Natural killer cell (primary cell): ENCODE data around the gene SMO. TPM values are rescaled to one million over a fixed set of nuclear protein-coding genes. Genes with fewer than 3 reads are reported as not detected.

Source experiments
- ATAC-seq, 3 donors: fragments of 150-1000 bp in 2 of 3; fragments of 200-7000 bp in 1 of 3; cut with Tn5 transposase; 1 replicate in 1 of 3; 2 replicates in 2 of 3; pipeline ENCODE4 v1.10.0; 2021; ENCODE audit warnings: mild to moderate bottlenecking in 2 of 3, moderate library complexity in 2 of 3
- DNase-seq, 2 donors: peaks; one replicate each; pipeline versions ENCODE4 v3.0.0 to v3.0.0-alpha.2; 2013 to 2021; ENCODE audit warnings: mixed read lengths in 1 of 2
- H3K27ac ChIP-seq: one replicate; pipeline ENCODE4 v1.5.1; 2013; ENCODE audit warnings: mild to moderate bottlenecking, low read length
- H3K27me3 ChIP-seq: one replicate; pipeline ENCODE4 v1.6.1; 2013; ENCODE audit warnings: low read length; ENCODE audit not compliant: control insufficient read depth, insufficient read depth
- H3K36me3 ChIP-seq: one replicate; pipeline ENCODE4 v1.6.1; 2013; ENCODE audit warnings: low read length; ENCODE audit not compliant: control insufficient read depth, insufficient read depth
- H3K4me1 ChIP-seq: one replicate; pipeline ENCODE4 v1.6.1; 2013; ENCODE audit warnings: low read length; ENCODE audit not compliant: control insufficient read depth, insufficient read depth
- H3K4me3 ChIP-seq: one replicate; pipeline ENCODE4 v1.5.1; 2013; ENCODE audit warnings: low read length
- H3K9me3 ChIP-seq: one replicate; pipeline ENCODE4 v1.6.1; 2013; ENCODE audit warnings: low read length; ENCODE audit not compliant: control insufficient read depth, insufficient read depth
- H3K27ac Mint-ChIP-seq, 2 donors: one replicate each; pipeline ENCODE4 v1.8.0; 2022; ENCODE audit warnings: mild to moderate bottlenecking in 2 of 2, mixed read lengths in 2 of 2, moderate library complexity in 1 of 2
- H3K27me3 Mint-ChIP-seq, 2 donors: one replicate each; pipeline ENCODE4 v1.8.0; 2022; ENCODE audit warnings: low read depth in 2 of 2, mixed read lengths in 2 of 2
- H3K36me3 Mint-ChIP-seq: one replicate; pipeline ENCODE4 v1.8.0; 2022; ENCODE audit warnings: mixed read lengths
- H3K4me1 Mint-ChIP-seq, 2 donors: one replicate each; pipeline ENCODE4 v1.8.0; 2022; ENCODE audit warnings: mixed read lengths in 2 of 2
- H3K4me3 Mint-ChIP-seq: one replicate; pipeline ENCODE4 v1.8.0; 2022; ENCODE audit warnings: mild to moderate bottlenecking, moderate library complexity, mixed read lengths
- H3K9me3 Mint-ChIP-seq, 2 donors: one replicate each; pipeline ENCODE4 v1.8.0; 2022; ENCODE audit warnings: mixed read lengths in 2 of 2
- WGBS: methylation state at CpG from one replicate; pipeline ENCODE4 v1.1.7; 2013; ENCODE audit warnings: missing lambda C conversion rate; ENCODE audit not compliant: insufficient coverage; 5-methylcytosine and 5-hydroxymethylcytosine counted together
- intact Hi-C: fragments of 100-400 bp; cut with micrococcal nuclease; formaldehyde crosslinking; loops from one replicate; pipeline ENCODE4 v1.14.2; 2022
- total RNA-seq, 4 donors: library from RNA; stranded (reverse); fragments of 120-200 nt in 1 of 4; gene quantifications; one replicate each; pipeline versions ENCODE4 v1.2.3 to v1.2.4, GENCODE V29; 2013 to 2022
- TF ChIP-seq, protein P1 (sequence below): fragments of 200-600 bp; IDR thresholded peaks from one replicate; pipeline ENCODE4 v1.8.0; 2022; ENCODE audit warnings: antibody characterized with exemption

SMO gene
- total RNA-seq, 3 donors from 2014 or later (not counting 1 experiment from before 2014, with no cell fraction given) = 0.09 to 0.50 (median 0.50) TPM

- no peak for DNase-seq
- H3K27ac ChIP-seq = no peak overlapping the region
- no peaks in the 10 kb centered on the region for H3K36me3 ChIP-seq
- H3K4me3 ChIP-seq = no peak overlapping the region
- ATAC-seq = no peak
- peaks cover 0 to 6% of the 10 kb centered on the region in 2 donors for H3K27me3 Mint-ChIP-seq
- no peaks in the 10 kb centered on the region for H3K9me3 ChIP-seq
- TF ChIP-seq, protein P1, sequence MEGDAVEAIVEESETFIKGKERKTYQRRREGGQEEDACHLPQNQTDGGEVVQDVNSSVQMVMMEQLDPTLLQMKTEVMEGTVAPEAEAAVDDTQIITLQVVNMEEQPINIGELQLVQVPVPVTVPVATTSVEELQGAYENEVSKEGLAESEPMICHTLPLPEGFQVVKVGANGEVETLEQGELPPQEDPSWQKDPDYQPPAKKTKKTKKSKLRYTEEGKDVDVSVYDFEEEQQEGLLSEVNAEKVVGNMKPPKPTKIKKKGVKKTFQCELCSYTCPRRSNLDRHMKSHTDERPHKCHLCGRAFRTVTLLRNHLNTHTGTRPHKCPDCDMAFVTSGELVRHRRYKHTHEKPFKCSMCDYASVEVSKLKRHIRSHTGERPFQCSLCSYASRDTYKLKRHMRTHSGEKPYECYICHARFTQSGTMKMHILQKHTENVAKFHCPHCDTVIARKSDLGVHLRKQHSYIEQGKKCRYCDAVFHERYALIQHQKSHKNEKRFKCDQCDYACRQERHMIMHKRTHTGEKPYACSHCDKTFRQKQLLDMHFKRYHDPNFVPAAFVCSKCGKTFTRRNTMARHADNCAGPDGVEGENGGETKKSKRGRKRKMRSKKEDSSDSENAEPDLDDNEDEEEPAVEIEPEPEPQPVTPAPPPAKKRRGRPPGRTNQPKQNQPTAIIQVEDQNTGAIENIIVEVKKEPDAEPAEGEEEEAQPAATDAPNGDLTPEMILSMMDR = no peak
- no peaks in the 10 kb centered on the region for H3K9me3 Mint-ChIP-seq
- H3K4me3 Mint-ChIP-seq = no peak overlapping the region
- H3K4me1 ChIP-seq = peaks cover 10% of the 10 kb centered on the region
- no peaks in the 10 kb centered on the region for H3K4me1 Mint-ChIP-seq
- no peaks in the 10 kb centered on the region for H3K27me3 ChIP-seq
- intact Hi-C loops = no loop called here
- H3K36me3 Mint-ChIP-seq = no peaks in the 10 kb centered on the region
- no peak overlapping the region for H3K27ac Mint-ChIP-seq
- WGBS = 89% methylated on average over 29 of the region's 29 CpGs
Measured at GRCh38 chr7:129205126-129205818, 16.8 kb downstream of the SMO start.

GRCh38 chr7:129205987-129206785, 17.8 kb downstream of the SMO start:
- intact Hi-C loops = no loop called here
- H3K4me1 Mint-ChIP-seq = no peaks in the 10 kb centered on the region
- TF ChIP-seq, protein P1 = no peak
- H3K36me3 ChIP-seq = no peaks in the 10 kb centered on the region
- no peak overlapping the region for H3K27ac ChIP-seq
- H3K9me3 ChIP-seq = no peaks in the 10 kb centered on the region
- H3K27me3 Mint-ChIP-seq = peaks cover 0 to 5% of the 10 kb centered on the region in 2 donors
- H3K9me3 Mint-ChIP-seq = no peaks in the 10 kb centered on the region
- no peaks in the 10 kb centered on the region for H3K36me3 Mint-ChIP-seq
- 86% methylated on average over 17 of the region's 18 CpGs for WGBS
- no peak overlapping the region for H3K27ac Mint-ChIP-seq
- no peaks in the 10 kb centered on the region for H3K27me3 ChIP-seq
- no peak overlapping the region for H3K4me3 ChIP-seq
- H3K4me3 Mint-ChIP-seq = no peak overlapping the region
- DNase-seq (peak in 1 of 2 donors; percentile 28), ATAC-seq (peak in 2 of 3 donors; percentile 50 to 67)
- H3K4me1 ChIP-seq = peaks cover 10% of the 10 kb centered on the region

GRCh38 chr7:129208667-129209066, 20.2 kb downstream of the SMO start:
- H3K9me3 Mint-ChIP-seq = no peaks in the 10 kb centered on the region
- H3K27ac Mint-ChIP-seq = no peak overlapping the region
- ATAC-seq = no peak
- WGBS = 89% methylated on average over 9 of the region's 9 CpGs
- Histone ChIP-seq H3K4me3 (no peak overlapping the region), H3K36me3 (no peaks in the 10 kb centered on the region), H3K27me3 (no peaks in the 10 kb centered on the region), H3K4me1 (peaks cover 10% of the 10 kb centered on the region), H3K27ac (no peak overlapping the region), H3K9me3 (no peaks in the 10 kb centered on the region)
- peaks cover under 1 to 2% of the 10 kb centered on the region in 2 donors for H3K27me3 Mint-ChIP-seq
- intact Hi-C loops = no loop called here
- TF ChIP-seq, protein P1 = no peak
- no peaks in the 10 kb centered on the region for H3K36me3 Mint-ChIP-seq
- no peak overlapping the region for H3K4me3 Mint-ChIP-seq
- no peak for DNase-seq
- no peaks in the 10 kb centered on the region for H3K4me1 Mint-ChIP-seq
